WTC11 (cell line): Measurements from ENCODE around the gene LDLR. TPM values are rescaled to one million over a fixed set of nuclear protein-coding genes. Genes with fewer than 3 reads are reported as not detected.

ENCODE experiments used
- ATAC-seq: fragments of 200-7000 bp; cut with Tn5 transposase; 2 replicates; pipeline ENCODE4 v1.10.0; 2021; ENCODE audit warnings: mild to moderate bottlenecking, moderate library complexity
- CTCF ChIA-PET: fragments of 300-600 bp; sonication (Branson Sonifier 250); formaldehyde crosslinking; loops from one replicate; lab custom pipeline; 2021; ENCODE audit warnings: antibody characterized with exemption; lab: Charles Lee
- POLR2A ChIA-PET: fragments of 350-600 bp; sonication (Branson Sonifier 250); formaldehyde crosslinking; loops from one replicate; lab custom pipeline; 2021; ENCODE audit warnings: antibody characterized with exemption; lab: Charles Lee
- DNase-seq: peaks from one replicate; pipeline ENCODE4 v3.0.0; 2021; ENCODE audit warnings: low spot score
- H3K27ac Mint-ChIP-seq: 2 replicates; pipeline ENCODE4 v1.8.0; 2021; ENCODE audit warnings: mixed read lengths
- H3K27me3 Mint-ChIP-seq: 2 replicates; pipeline ENCODE4 v1.8.0; 2021; ENCODE audit warnings: low read depth, mild to moderate bottlenecking, moderate library complexity, mixed read lengths
- H3K36me3 Mint-ChIP-seq: 2 replicates; pipeline ENCODE4 v1.8.0; 2021; ENCODE audit warnings: mixed read lengths
- H3K4me1 Mint-ChIP-seq: 2 replicates; pipeline ENCODE4 v1.8.0; 2022; ENCODE audit warnings: mixed read lengths
- H3K4me3 Mint-ChIP-seq: 2 replicates; pipeline ENCODE4 v1.8.0; 2021; ENCODE audit warnings: mild to moderate bottlenecking, moderate library complexity, mixed read lengths
- H3K9me3 Mint-ChIP-seq: 2 replicates; pipeline ENCODE4 v1.8.0; 2021; ENCODE audit warnings: mixed read lengths
- AR ChIP-seq: fragments of 250-450 bp; sonication (Bioruptor Pico); IDR thresholded peaks from 2 replicates; pipeline ENCODE4 v1.9.0; 2021; ENCODE audit warnings: mild to moderate bottlenecking
- ATF2 ChIP-seq: sonication (generic); formaldehyde crosslinking; IDR thresholded peaks from 2 replicates; pipeline ENCODE4 v1.8.1; 2022; ENCODE audit warnings: low read depth, missing genetic modification reagents, borderline replicate concordance
- ATF6 ChIP-seq: sonication (generic); formaldehyde crosslinking; IDR thresholded peaks from 2 replicates; pipeline ENCODE4 v1.8.1; 2023; ENCODE audit warnings: mild to moderate bottlenecking, missing genetic modification reagents
- EMX1 ChIP-seq: fragments of 250-450 bp; sonication (Bioruptor Pico); IDR thresholded peaks from 2 replicates; pipeline ENCODE4 v1.8.0; 2021; ENCODE audit warnings: mild to moderate bottlenecking
- ERG ChIP-seq: fragments of 250-450 bp; sonication (Bioruptor Pico); IDR thresholded peaks from 2 replicates; pipeline ENCODE4 v1.8.0; 2021; ENCODE audit warnings: mild to moderate bottlenecking
- ETV6 ChIP-seq: sonication (generic); formaldehyde crosslinking; IDR thresholded peaks from 2 replicates; pipeline ENCODE4 v1.8.1; 2022; ENCODE audit warnings: mild to moderate bottlenecking, missing genetic modification reagents
- GTF2I ChIP-seq: fragments of 250-450 bp; sonication (Bioruptor Pico); conservative IDR thresholded peaks from 2 replicates; pipeline ENCODE4 v1.4.0; 2021; ENCODE audit warnings: mild to moderate bottlenecking
- MXD4 ChIP-seq: fragments of 250-450 bp; sonication (Bioruptor Pico); IDR thresholded peaks from 2 replicates; pipeline ENCODE4 v1.8.0; 2021; ENCODE audit warnings: mild to moderate bottlenecking, moderate library complexity, borderline replicate concordance
- NFE2L1 ChIP-seq: sonication (generic); formaldehyde crosslinking; IDR thresholded peaks from 2 replicates; pipeline ENCODE4 v1.8.1; 2023; ENCODE audit warnings: missing genetic modification reagents
- NR1H2 ChIP-seq: sonication (generic); formaldehyde crosslinking; IDR thresholded peaks from 2 replicates; pipeline ENCODE4 v1.9.0; 2021; ENCODE audit warnings: mild to moderate bottlenecking, moderate library complexity, missing genetic modification reagents
- STAT6 ChIP-seq: sonication (generic); formaldehyde crosslinking; conservative IDR thresholded peaks from 2 replicates; pipeline ENCODE4 v1.8.1; 2023; ENCODE audit warnings: mild to moderate bottlenecking, low read depth, missing genetic modification reagents, moderate library complexity
- TP53 ChIP-seq: sonication (generic); formaldehyde crosslinking; IDR thresholded peaks from 2 replicates; pipeline ENCODE4 v1.8.1; 2023; ENCODE audit warnings: mild to moderate bottlenecking, missing genetic modification reagents
- ZMAT4 ChIP-seq: fragments of 250-450 bp; sonication (Bioruptor Pico); IDR thresholded peaks from 2 replicates; pipeline ENCODE4 v1.9.0; 2021; ENCODE audit warnings: mild to moderate bottlenecking
- ZNF121 ChIP-seq: sonication (generic); formaldehyde crosslinking; IDR thresholded peaks from 2 replicates; pipeline ENCODE4 v1.8.0; 2023; ENCODE audit warnings: missing genetic modification reagents
- ZNF138 ChIP-seq: sonication (generic); formaldehyde crosslinking; conservative IDR thresholded peaks from 2 replicates; pipeline ENCODE4 v1.8.1; 2022; ENCODE audit warnings: mild to moderate bottlenecking, moderate library complexity, missing genetic modification reagents
- total RNA-seq: library from RNA; stranded (reverse); gene quantifications from 3 replicates; pipeline ENCODE4 v1.2.3, GENCODE V29; 2021

The LDLR gene
- total RNA-seq, 1 experiment from 2014 or later = 98.9 TPM

GRCh38 chr19:11148001-11148400, 58.7 kb downstream of the LDLR start:
- H3K9me3 Mint-ChIP-seq = 0 out of 2 replicates have a peak, but pooled peaks cover 3% of the 10 kb centered on the region
- TF ChIP-seq NR1H2 = no peak
- no peak for TF ChIP-seq ZNF138 (CRISPR knock-in tag)
- no peak for TF ChIP-seq MXD4 (CRISPR knock-in tag)
- TF ChIP-seq NFE2L1 (CRISPR knock-in tag) = no peak
- TF ChIP-seq GTF2I = no peak
- TF ChIP-seq ERG (CRISPR knock-in tag) = no peak
- TF ChIP-seq STAT6 (CRISPR knock-in tag) = no peak
- no peak for TF ChIP-seq ATF2 (CRISPR knock-in tag)
- no peak for TF ChIP-seq AR (CRISPR knock-in tag)
- TF ChIP-seq ZNF121 (CRISPR knock-in tag) = no peak
- TF ChIP-seq EMX1 (CRISPR knock-in tag) = no peak
- no peak for TF ChIP-seq ETV6 (CRISPR knock-in tag)
- no peak for TF ChIP-seq ATF6 (CRISPR knock-in tag)
- TF ChIP-seq TP53 (CRISPR knock-in tag) = no peak
- no peak for TF ChIP-seq ZMAT4 (CRISPR knock-in tag)
- no peak for ATAC-seq
- no peak overlapping the region for H3K27ac Mint-ChIP-seq
- CTCF ChIA-PET = no interaction called here
- DNase-seq = no peak
- H3K4me3 Mint-ChIP-seq = no peak overlapping the region
- peaks cover 56% of the 10 kb centered on the region for H3K36me3 Mint-ChIP-seq
- no peaks in the 10 kb centered on the region for H3K27me3 Mint-ChIP-seq
- peaks cover 9% of the 10 kb centered on the region; the same call in 1 of the 2 replicates for H3K4me1 Mint-ChIP-seq
- POLR2A ChIA-PET = interaction anchor here (0.7 kb wide), 1 partner anchor 8 kb away, joined by 3 read pairs; no protein-coding TSS in a partner anchor

- no peak for TF ChIP-seq ETV6 (CRISPR knock-in tag)
- TF ChIP-seq EMX1 (CRISPR knock-in tag) = no peak
- no peak for TF ChIP-seq ATF6 (CRISPR knock-in tag)
- TF ChIP-seq ERG (CRISPR knock-in tag) = no peak
- DNase-seq (no peak), ATAC-seq (no peak)
- POLR2A ChIA-PET = no interaction called here
- Mint-ChIP-seq H3K4me1 (peaks cover 7% of the 10 kb centered on the region), H3K36me3 (peaks cover 44% of the 10 kb centered on the region), H3K27me3 (no peaks in the 10 kb centered on the region), H3K27ac (peak overlapping the region; percentile 36; the same call in 1 of the 2 replicates), H3K9me3 (0 out of 2 replicates have a peak, but pooled peaks cover under 1% of the 10 kb centered on the region), H3K4me3 (no peak overlapping the region)
- CTCF ChIA-PET = no interaction called here
Measured at GRCh38 chr19:11151181-11151580, 61.9 kb downstream of the LDLR start.
